ENCODE results near the gene DHRSX. TPM values are rescaled to one million over a fixed set of nuclear protein-coding genes. Genes with fewer than 3 reads are reported as not detected.
"Not testable (repeated sequence)": the region's sequence is repeated elsewhere in the genome, so short reads cannot be mapped to it uniquely, and the experiment has no call there.

DHRSX gene
- total RNA-seq, 1 experiment from 2014 or later, result 23.9 TPM

- ChIA-PET POLR2A (no interaction called here), CTCF (no interaction called here)
- Mint-ChIP-seq H3K4me1 (ENCODE audit: insufficient read depth, unreplicated experiment) (no peaks in the 10 kb centered on the region), H3K27ac (ENCODE audit: low read depth, unreplicated experiment) (no peak overlapping the region), H3K36me3 (ENCODE audit: insufficient read depth, unreplicated experiment) (peaks cover 9% of the 10 kb centered on the region), H3K4me3 (ENCODE audit: unreplicated experiment) (no peak overlapping the region), H3K9me3 (ENCODE audit: unreplicated experiment) (no peaks in the 10 kb centered on the region), H3K27me3 (ENCODE audit: insufficient read depth, unreplicated experiment) (no peaks in the 10 kb centered on the region)
- no peak for TF ChIP-seq CTCF (IDR thresholded peaks at IDR 0.05; ENCODE audit: unreplicated experiment)
- intact Hi-C loops (cut with micrococcal nuclease), result no loop called here
- BruUV-seq (replicated peaks), result no TSS peak
- DNase-seq (ENCODE audit: unreplicated experiment), result no peak
These were observed 22.0 kb downstream of the DHRSX start for GRCh38 chrX:2478546-2479419.

- DNase-seq (ENCODE audit: unreplicated experiment); H3K36me3 Mint-ChIP-seq (ENCODE audit: insufficient read depth, unreplicated experiment); CTCF ChIA-PET; H3K4me1 Mint-ChIP-seq (ENCODE audit: insufficient read depth, unreplicated experiment); BruUV-seq (replicated peaks); H3K27me3 Mint-ChIP-seq (ENCODE audit: insufficient read depth, unreplicated experiment); H3K9me3 Mint-ChIP-seq (ENCODE audit: unreplicated experiment); H3K27ac Mint-ChIP-seq (ENCODE audit: low read depth, unreplicated experiment); H3K4me3 Mint-ChIP-seq (ENCODE audit: unreplicated experiment); intact Hi-C loops (cut with micrococcal nuclease); POLR2A ChIA-PET: not testable (repeated sequence)
These were observed 23.5 kb downstream of the DHRSX start for GRCh38 chrX:2477313-2477712.

GRCh38 chrX:2474963-2475726, 25.6 kb downstream of the DHRSX start:
- intact Hi-C loops (cut with micrococcal nuclease), result no loop called here
- POLR2A ChIA-PET, result no interaction called here

GRCh38 chrX:2474280-2474962, 26.4 kb downstream of the DHRSX start:
- ChIA-PET CTCF (no interaction called here), POLR2A (no interaction called here)
- TF ChIP-seq CTCF (IDR thresholded peaks at IDR 0.05; ENCODE audit: unreplicated experiment), result no peak
- intact Hi-C loops (cut with micrococcal nuclease), result no loop called here
- Mint-ChIP-seq H3K4me3 (ENCODE audit: unreplicated experiment) (no peak overlapping the region), H3K9me3 (ENCODE audit: unreplicated experiment) (no peaks in the 10 kb centered on the region), H3K27me3 (ENCODE audit: insufficient read depth, unreplicated experiment) (no peaks in the 10 kb centered on the region), H3K36me3 (ENCODE audit: insufficient read depth, unreplicated experiment) (peaks cover 4% of the 10 kb centered on the region), H3K27ac (ENCODE audit: low read depth, unreplicated experiment) (no peak overlapping the region), H3K4me1 (ENCODE audit: insufficient read depth, unreplicated experiment) (no peaks in the 10 kb centered on the region)
- DNase-seq (ENCODE audit: unreplicated experiment), result no peak
- BruUV-seq (replicated peaks), result no TSS peak

More at GRCh38 chrX:2474963-2475726, 25.6 kb downstream of the DHRSX start:
- Mint-ChIP-seq H3K4me1 (ENCODE audit: insufficient read depth, unreplicated experiment) (no peaks in the 10 kb centered on the region), H3K36me3 (ENCODE audit: insufficient read depth, unreplicated experiment) (peaks cover 6% of the 10 kb centered on the region), H3K27ac (ENCODE audit: low read depth, unreplicated experiment) (no peak overlapping the region), H3K27me3 (ENCODE audit: insufficient read depth, unreplicated experiment) (no peaks in the 10 kb centered on the region), H3K4me3 (ENCODE audit: unreplicated experiment) (no peak overlapping the region), H3K9me3 (ENCODE audit: unreplicated experiment) (no peaks in the 10 kb centered on the region)
- BruUV-seq (replicated peaks), result no TSS peak
- CTCF ChIA-PET, result no interaction called here
- TF ChIP-seq CTCF (IDR thresholded peaks at IDR 0.05; ENCODE audit: unreplicated experiment), result no peak
- no peak for DNase-seq (ENCODE audit: unreplicated experiment)

GRCh38 chrX:2473064-2473463, 27.7 kb downstream of the DHRSX start:
- POLR2A ChIA-PET; H3K9me3 Mint-ChIP-seq (ENCODE audit: unreplicated experiment); H3K4me3 Mint-ChIP-seq (ENCODE audit: unreplicated experiment); intact Hi-C loops (cut with micrococcal nuclease); DNase-seq (ENCODE audit: unreplicated experiment); H3K27me3 Mint-ChIP-seq (ENCODE audit: insufficient read depth, unreplicated experiment); H3K36me3 Mint-ChIP-seq (ENCODE audit: insufficient read depth, unreplicated experiment); BruUV-seq (replicated peaks); H3K27ac Mint-ChIP-seq (ENCODE audit: low read depth, unreplicated experiment); H3K4me1 Mint-ChIP-seq (ENCODE audit: insufficient read depth, unreplicated experiment); CTCF ChIA-PET: not testable (repeated sequence)

Data from MCF 10A (cell line).